ENCODE data around the gene IZUMO4.
"Not testable (repeated sequence)": the region's sequence is repeated elsewhere in the genome, so short reads cannot be mapped to it uniquely, and the experiment has no call there.

Gene IZUMO4

GRCh38 chr19:2120821-2121220 lies 24.1 kb downstream of the IZUMO4 start:
- in situ Hi-C loops (cut with HindIII; ENCODE audit: low sequenced_read_pairs): no loop called here

- in situ Hi-C loops (cut with HindIII; ENCODE audit: low sequenced_read_pairs): no loop called here
Observed at GRCh38 chr19:2121416-2122051, 24.8 kb downstream of the IZUMO4 start.

GRCh38 chr19:2122251-2122650 lies 25.5 kb downstream of the IZUMO4 start:
- in situ Hi-C loops (cut with HindIII; ENCODE audit: low sequenced_read_pairs): no loop called here

GRCh38 chr19:2122982-2123381 lies 26.3 kb downstream of the IZUMO4 start:
- in situ Hi-C loops (cut with HindIII; ENCODE audit: low sequenced_read_pairs): no loop called here

- in situ Hi-C loops (cut with HindIII; ENCODE audit: low sequenced_read_pairs): no loop called here
Observed at GRCh38 chr19:2123682-2124387, 27.1 kb downstream of the IZUMO4 start.

GRCh38 chr19:2126879-2127518 lies 30.3 kb downstream of the IZUMO4 start:
- in situ Hi-C loops (cut with HindIII; ENCODE audit: low sequenced_read_pairs): no loop called here

- in situ Hi-C loops (cut with HindIII; ENCODE audit: low sequenced_read_pairs): no loop called here
Observed at GRCh38 chr19:2127758-2128157, 31.0 kb downstream of the IZUMO4 start.

GRCh38 chr19:2128252-2128651 lies 31.5 kb downstream of the IZUMO4 start:
- in situ Hi-C loops (cut with HindIII; ENCODE audit: low sequenced_read_pairs): not testable (repeated sequence)

GRCh38 chr19:2129022-2129421 lies 32.3 kb downstream of the IZUMO4 start:
- in situ Hi-C loops (cut with HindIII; ENCODE audit: low sequenced_read_pairs): no loop called here

- in situ Hi-C loops (cut with HindIII; ENCODE audit: low sequenced_read_pairs): no loop called here
Observed at GRCh38 chr19:2129486-2129885, 32.8 kb downstream of the IZUMO4 start.

- in situ Hi-C loops (cut with HindIII; ENCODE audit: low sequenced_read_pairs): loop anchor here (5.0 kb wide), 1 partner anchor 82 kb away; no protein-coding TSS in a partner anchor
Observed at GRCh38 chr19:2129892-2130770, 33.4 kb downstream of the IZUMO4 start.

GRCh38 chr19:2131012-2131975 lies 34.6 kb downstream of the IZUMO4 start:
- in situ Hi-C loops (cut with HindIII; ENCODE audit: low sequenced_read_pairs): loop anchor here (5.0 kb wide), 1 partner anchor 81 kb away; no protein-coding TSS in a partner anchor

GRCh38 chr19:2132191-2132590 lies 35.5 kb downstream of the IZUMO4 start:
- in situ Hi-C loops (cut with HindIII; ENCODE audit: low sequenced_read_pairs): loop anchor here (5.0 kb wide), 1 partner anchor 80 kb away; no protein-coding TSS in a partner anchor

GRCh38 chr19:2132731-2133490 lies 36.2 kb downstream of the IZUMO4 start:
- in situ Hi-C loops (cut with HindIII; ENCODE audit: low sequenced_read_pairs): loop anchor here (5.0 kb wide), 1 partner anchor 79 kb away; no protein-coding TSS in a partner anchor

- in situ Hi-C loops (cut with HindIII; ENCODE audit: low sequenced_read_pairs): no loop called here
Observed at GRCh38 chr19:2135474-2136402, 39.0 kb downstream of the IZUMO4 start.

- in situ Hi-C loops (cut with HindIII; ENCODE audit: low sequenced_read_pairs): no loop called here
Observed at GRCh38 chr19:2136796-2137195, 40.1 kb downstream of the IZUMO4 start.

GRCh38 chr19:2138061-2138728 lies 41.5 kb downstream of the IZUMO4 start:
- in situ Hi-C loops (cut with HindIII; ENCODE audit: low sequenced_read_pairs): no loop called here
